Endodermal cell (in vitro differentiated cells): ENCODE results near the gene STPG1. TPM values are rescaled to one million over a fixed set of nuclear protein-coding genes. Genes with fewer than 3 reads are reported as not detected.
A peak's percentile ranks its signal among the peaks of the same experiment; 100 is the strongest.

ENCODE experiments used
- DNase-seq: peaks from one replicate; pipeline ENCODE4 v3.0.0-alpha.2; 2017
- H3K27ac ChIP-seq: 2 replicates; pipeline ENCODE4 v1.5.1; 2013; ENCODE audit warnings: mild to moderate bottlenecking, low read depth, low read length, moderate library complexity
- H3K27me3 ChIP-seq: 2 replicates; pipeline ENCODE4 v1.6.1; 2013; ENCODE audit warnings: mild to moderate bottlenecking, low read length, moderate library complexity; ENCODE audit not compliant: insufficient read depth, control insufficient read depth, poor library complexity, severe bottlenecking
- H3K36me3 ChIP-seq: 2 replicates; pipeline ENCODE4 v1.7.0; 2013; ENCODE audit warnings: mild to moderate bottlenecking, low read length, moderate library complexity; ENCODE audit not compliant: control insufficient read depth, insufficient read depth
- H3K4me1 ChIP-seq: one replicate; pipeline ENCODE4 v1.7.0; 2013; ENCODE audit warnings: low read length; ENCODE audit not compliant: control insufficient read depth, insufficient read depth
- H3K4me3 ChIP-seq: 2 replicates; pipeline ENCODE4 v1.5.1; 2013; ENCODE audit warnings: mild to moderate bottlenecking, low read length, moderate library complexity
- H3K9ac ChIP-seq: 2 replicates; pipeline ENCODE4 v1.6.1; 2013; ENCODE audit warnings: mild to moderate bottlenecking, low read length, moderate library complexity; ENCODE audit not compliant: poor library complexity, severe bottlenecking; ENCODE audit errors: extremely low read depth
- H3K9me3 ChIP-seq: 2 replicates; pipeline ENCODE4 v1.6.1; 2013; ENCODE audit warnings: mild to moderate bottlenecking, low read length, moderate library complexity; ENCODE audit not compliant: control insufficient read depth
- H3K27ac Mint-ChIP-seq: 2 replicates; pipeline ENCODE4 v1.8.0; 2020; ENCODE audit warnings: mixed read lengths
- H3K27me3 Mint-ChIP-seq: 2 replicates; pipeline ENCODE4 v1.8.0; 2021; ENCODE audit warnings: mild to moderate bottlenecking, mixed read lengths; ENCODE audit not compliant: insufficient read depth
- H3K36me3 Mint-ChIP-seq: 2 replicates; pipeline ENCODE4 v1.8.0; 2020; ENCODE audit warnings: low read depth, mixed read lengths
- H3K4me1 Mint-ChIP-seq: 2 replicates; pipeline ENCODE4 v1.8.0; 2020; ENCODE audit warnings: mixed read lengths
- H3K4me3 Mint-ChIP-seq: 2 replicates; pipeline ENCODE4 v1.8.0; 2020; ENCODE audit warnings: mild to moderate bottlenecking, moderate library complexity, mixed read lengths
- H3K9me3 Mint-ChIP-seq: 2 replicates; pipeline ENCODE4 v1.8.0; 2020; ENCODE audit warnings: mild to moderate bottlenecking, mixed read lengths
- WGBS, 2 experiments: methylation state at CpG; one replicate each; pipeline versions ENCODE4 v1.1.5 to v1.1.7; 2013; ENCODE audit warnings: missing lambda C conversion rate in 2 of 2, mixed read lengths in 1 of 2; ENCODE audit not compliant: insufficient coverage in 1 of 2, insufficient read length in 1 of 2; 5-methylcytosine and 5-hydroxymethylcytosine counted together
- total RNA-seq, 2 donors: library from RNA; stranded (reverse); fragmentation: NEBNext Ultra II Directional in 1 of 2; extraction: Animal tissue kit (Norgen Biotek cat#: 25700) in 1 of 2; gene quantifications; 2 replicates in 1 of 2; 3 replicates in 1 of 2; pipeline ENCODE4 v1.2.1, GENCODE V29; 2021
- TF ChIP-seq, protein P1 (sequence below): fragments of 200-600 bp; sonication (generic); conservative IDR thresholded peaks from 2 replicates; pipeline ENCODE4 v1.5.0; 2021; ENCODE audit warnings: antibody characterized with exemption, mild to moderate bottlenecking

STPG1 gene
- total RNA-seq, 2 donors from 2014 or later: 16.6 to 16.9 TPM

DNA sequence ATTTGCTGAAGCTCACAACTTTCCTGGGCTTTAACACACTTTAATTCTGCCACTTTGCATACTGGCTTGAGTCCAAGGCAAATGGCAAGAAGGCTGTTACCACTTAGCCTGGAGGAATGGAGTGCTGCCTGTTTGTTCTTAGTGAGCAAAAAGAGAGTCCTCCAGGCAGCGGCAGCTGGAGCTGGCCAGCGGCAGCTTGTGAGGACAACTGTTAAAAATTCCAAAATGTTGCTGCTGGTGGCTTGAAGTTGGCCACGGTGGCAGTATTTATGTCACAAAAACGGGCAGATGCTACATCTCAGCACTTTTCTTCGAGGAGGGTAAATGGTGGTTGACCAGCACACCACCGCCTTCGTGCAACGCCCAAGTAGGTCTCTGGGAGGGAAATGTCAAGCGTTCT, 27.3 kb downstream of the STPG1 start:
- DNase-seq: no peak
- peaks cover 10% of the 10 kb centered on the region for H3K36me3 ChIP-seq
- H3K27me3 ChIP-seq: no peaks in the 10 kb centered on the region
- no peak overlapping the region for H3K9ac ChIP-seq
- H3K4me1 ChIP-seq: no peaks in the 10 kb centered on the region
- TF ChIP-seq, protein P1, sequence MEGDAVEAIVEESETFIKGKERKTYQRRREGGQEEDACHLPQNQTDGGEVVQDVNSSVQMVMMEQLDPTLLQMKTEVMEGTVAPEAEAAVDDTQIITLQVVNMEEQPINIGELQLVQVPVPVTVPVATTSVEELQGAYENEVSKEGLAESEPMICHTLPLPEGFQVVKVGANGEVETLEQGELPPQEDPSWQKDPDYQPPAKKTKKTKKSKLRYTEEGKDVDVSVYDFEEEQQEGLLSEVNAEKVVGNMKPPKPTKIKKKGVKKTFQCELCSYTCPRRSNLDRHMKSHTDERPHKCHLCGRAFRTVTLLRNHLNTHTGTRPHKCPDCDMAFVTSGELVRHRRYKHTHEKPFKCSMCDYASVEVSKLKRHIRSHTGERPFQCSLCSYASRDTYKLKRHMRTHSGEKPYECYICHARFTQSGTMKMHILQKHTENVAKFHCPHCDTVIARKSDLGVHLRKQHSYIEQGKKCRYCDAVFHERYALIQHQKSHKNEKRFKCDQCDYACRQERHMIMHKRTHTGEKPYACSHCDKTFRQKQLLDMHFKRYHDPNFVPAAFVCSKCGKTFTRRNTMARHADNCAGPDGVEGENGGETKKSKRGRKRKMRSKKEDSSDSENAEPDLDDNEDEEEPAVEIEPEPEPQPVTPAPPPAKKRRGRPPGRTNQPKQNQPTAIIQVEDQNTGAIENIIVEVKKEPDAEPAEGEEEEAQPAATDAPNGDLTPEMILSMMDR: no peak
- H3K9me3 ChIP-seq: no peaks in the 10 kb centered on the region
- no peaks in the 10 kb centered on the region for H3K27me3 Mint-ChIP-seq
- peaks cover 35% of the 10 kb centered on the region for H3K36me3 Mint-ChIP-seq
- WGBS, 2 experiments: 89 to 95% methylated on average over 9 of the region's 9 CpGs
- H3K27ac ChIP-seq: no peak overlapping the region
- no peak overlapping the region for H3K27ac Mint-ChIP-seq
- no peak overlapping the region for H3K4me3 Mint-ChIP-seq
- H3K9me3 Mint-ChIP-seq: peaks cover 2% of the 10 kb centered on the region
- H3K4me3 ChIP-seq: no peak overlapping the region
- H3K4me1 Mint-ChIP-seq: peaks cover 10% of the 10 kb centered on the region

DNA sequence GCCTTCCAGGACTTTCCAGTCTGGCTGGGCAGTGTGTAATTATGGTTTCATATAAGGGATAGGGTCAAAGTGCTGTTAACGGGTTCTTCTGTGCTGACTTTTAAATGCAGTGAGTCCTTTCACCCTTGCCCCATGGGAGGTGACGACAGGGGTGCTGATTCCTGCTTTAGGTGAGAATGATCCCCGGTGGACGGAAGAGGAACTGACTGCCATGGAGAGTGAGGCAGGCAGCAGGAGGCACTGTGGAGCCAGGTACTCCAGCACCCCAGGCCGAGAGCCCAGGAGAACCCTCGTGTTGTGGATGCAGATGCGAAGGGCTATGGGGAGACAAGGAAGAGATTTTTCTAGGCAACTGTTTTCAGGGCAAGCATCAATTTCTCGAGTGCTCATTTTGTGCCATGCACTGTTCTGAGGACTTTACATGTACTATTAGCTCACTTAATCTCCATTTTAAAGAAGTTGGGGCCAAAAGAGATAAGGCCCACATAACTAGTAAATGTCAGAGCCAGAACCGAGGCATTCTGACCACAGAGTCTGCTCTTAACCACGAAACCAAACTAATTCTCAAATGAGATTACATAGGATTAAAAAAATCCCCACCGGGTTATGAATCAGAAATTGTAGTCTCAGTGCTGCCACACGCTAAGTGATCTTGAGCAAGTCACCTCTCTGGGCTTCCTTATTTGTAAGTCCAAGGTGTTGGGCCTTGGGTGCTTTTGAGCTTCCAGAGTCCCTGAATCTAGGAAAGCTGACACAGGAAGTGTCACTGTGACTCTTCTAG, 28.2 kb downstream of the STPG1 start:
- H3K27me3 Mint-ChIP-seq: no peaks in the 10 kb centered on the region
- H3K4me1 ChIP-seq: peaks cover 2% of the 10 kb centered on the region
- H3K4me3 Mint-ChIP-seq: no peak overlapping the region
- H3K36me3 ChIP-seq: peaks cover 10% of the 10 kb centered on the region
- H3K9ac ChIP-seq: no peak overlapping the region
- peak; percentile 89 for DNase-seq
- peaks cover 2% of the 10 kb centered on the region for H3K9me3 Mint-ChIP-seq
- H3K4me1 Mint-ChIP-seq: peaks cover 11% of the 10 kb centered on the region
- WGBS, 2 experiments: 86 to 91% methylated on average over 11 to 12 of the region's 12 CpGs
- no peak overlapping the region for H3K4me3 ChIP-seq
- no peak overlapping the region for H3K27ac Mint-ChIP-seq
- no peaks in the 10 kb centered on the region for H3K9me3 ChIP-seq
- H3K36me3 Mint-ChIP-seq: peaks cover 30% of the 10 kb centered on the region
- TF ChIP-seq, protein P1: peak; percentile 92
- H3K27ac ChIP-seq: no peak overlapping the region
- H3K27me3 ChIP-seq: no peaks in the 10 kb centered on the region

DNA sequence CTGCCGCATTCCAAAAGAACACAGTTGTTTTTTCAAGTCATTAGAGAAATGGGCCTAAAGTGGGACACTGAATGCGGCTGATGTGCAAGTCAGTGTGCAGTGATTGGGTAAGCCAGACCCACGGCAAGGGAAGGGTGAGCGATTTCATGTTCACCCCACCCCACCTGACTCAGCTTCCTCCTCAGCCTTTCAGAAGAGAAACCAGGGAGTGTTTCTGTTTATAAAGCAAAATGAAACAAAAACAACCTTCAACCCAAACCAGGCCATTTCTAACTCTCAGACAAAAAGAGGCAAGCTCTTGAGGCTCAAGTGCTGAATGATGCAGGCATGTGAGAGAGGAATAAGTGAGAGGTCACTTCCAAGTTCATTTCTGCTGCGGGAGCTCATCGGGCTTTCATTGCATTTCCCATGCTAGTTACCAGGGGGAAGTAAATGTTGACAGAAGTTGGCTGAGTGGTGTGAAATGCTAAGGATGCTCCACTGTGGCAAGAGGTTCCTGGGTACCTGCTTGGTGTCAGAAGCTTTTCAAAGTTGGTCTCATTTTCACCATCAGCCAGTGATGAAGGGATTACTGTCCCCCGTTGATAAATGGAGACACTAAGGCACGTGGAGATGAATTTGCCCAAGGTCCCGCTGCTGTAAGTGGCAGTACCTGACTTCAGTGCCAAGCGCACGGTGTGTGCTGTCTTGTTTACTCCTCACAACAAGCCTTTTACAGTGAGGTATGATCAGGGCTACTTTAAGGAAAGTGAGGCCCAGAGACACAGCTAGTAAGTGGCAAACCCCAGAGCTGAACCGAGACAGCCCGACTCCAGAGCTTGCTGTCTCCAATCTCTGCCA, 29.1 kb downstream of the STPG1 start:
- Histone ChIP-seq H3K27ac (no peak overlapping the region), H3K27me3 (no peaks in the 10 kb centered on the region), H3K4me1 (peaks cover 8% of the 10 kb centered on the region), H3K9me3 (no peaks in the 10 kb centered on the region), H3K36me3 (peaks cover 10% of the 10 kb centered on the region), H3K9ac (no peak overlapping the region), H3K4me3 (no peak overlapping the region)
- H3K27ac Mint-ChIP-seq: no peak overlapping the region
- no peaks in the 10 kb centered on the region for H3K27me3 Mint-ChIP-seq
- peaks cover 2% of the 10 kb centered on the region for H3K9me3 Mint-ChIP-seq
- H3K36me3 Mint-ChIP-seq: peaks cover 28% of the 10 kb centered on the region
- H3K4me1 Mint-ChIP-seq: peaks cover 14% of the 10 kb centered on the region
- 95 to 96% methylated on average over 11 to 13 of the region's 13 CpGs for WGBS, 2 experiments
- DNase-seq: peak; percentile 36
- H3K4me3 Mint-ChIP-seq: no peak overlapping the region
- TF ChIP-seq, protein P1: no peak
